ENCODE data around the gene MAZ. TPM values are rescaled to one million over a fixed set of nuclear protein-coding genes. Genes with fewer than 3 reads are reported as not detected.

MAZ gene
- total RNA-seq, 1 experiment from 2014 or later, result 509 TPM

GRCh38 chr16:29841631-29842030 lies 35.3 kb downstream of the MAZ start:
- DNase-seq, result no peak
- no peaks in the 10 kb centered on the region for H3K27me3 ChIP-seq (ENCODE audit: control insufficient read depth, insufficient read depth, low read length)
- no peaks in the 10 kb centered on the region; the same call in 1 of the 2 replicates for H3K36me3 ChIP-seq (replicated peaks; ENCODE audit: control insufficient read depth, insufficient read depth, low read length)
- H3K4me3 ChIP-seq (ENCODE audit: insufficient read depth, low read depth, low read length), result no peak overlapping the region

DNA sequence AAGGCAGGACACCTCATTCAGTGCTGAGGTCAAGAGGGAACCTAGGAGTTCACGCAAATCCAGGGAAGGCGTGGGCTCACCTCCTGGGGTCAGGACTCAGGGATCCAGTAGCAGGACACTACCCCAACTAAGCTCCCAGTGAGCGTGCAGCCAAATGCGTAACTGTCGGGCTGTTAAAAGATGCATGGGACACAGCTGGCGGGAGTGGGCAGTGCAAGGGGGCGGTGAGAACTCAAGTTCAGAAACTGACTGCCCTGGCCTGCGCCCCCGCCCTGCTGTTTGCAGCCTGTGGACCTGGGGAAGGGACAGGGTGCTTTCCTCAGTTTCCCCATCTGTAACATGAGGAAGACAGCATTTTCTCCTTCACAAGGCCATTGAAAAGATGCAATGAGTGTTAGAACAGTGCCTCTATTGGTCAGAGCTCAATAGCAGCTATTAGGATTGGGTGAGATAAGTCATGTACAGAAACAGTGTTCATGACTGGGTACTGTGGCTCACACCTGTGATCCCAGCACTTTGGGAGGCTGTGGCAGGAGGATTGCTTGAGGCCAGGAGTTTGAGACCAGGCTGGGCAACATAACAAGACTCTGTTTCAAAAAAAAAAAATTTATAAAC lies 36.5 kb downstream of the MAZ start:
- Histone ChIP-seq H3K27me3 (ENCODE audit: control insufficient read depth, insufficient read depth, low read length) (no peaks in the 10 kb centered on the region), H3K36me3 (replicated peaks; ENCODE audit: control insufficient read depth, insufficient read depth, low read length) (no peaks in the 10 kb centered on the region; the same call in 1 of the 2 replicates), H3K4me3 (ENCODE audit: insufficient read depth, low read depth, low read length) (no peak overlapping the region)
- no peak for DNase-seq

GRCh38 chr16:29843931-29844330 lies 37.6 kb downstream of the MAZ start:
- Histone ChIP-seq H3K27me3 (ENCODE audit: control insufficient read depth, insufficient read depth, low read length) (no peaks in the 10 kb centered on the region), H3K4me3 (ENCODE audit: insufficient read depth, low read depth, low read length) (no peak overlapping the region), H3K36me3 (replicated peaks; ENCODE audit: control insufficient read depth, insufficient read depth, low read length) (no peaks in the 10 kb centered on the region; the same call in 1 of the 2 replicates)
- DNase-seq, result no peak

DNA sequence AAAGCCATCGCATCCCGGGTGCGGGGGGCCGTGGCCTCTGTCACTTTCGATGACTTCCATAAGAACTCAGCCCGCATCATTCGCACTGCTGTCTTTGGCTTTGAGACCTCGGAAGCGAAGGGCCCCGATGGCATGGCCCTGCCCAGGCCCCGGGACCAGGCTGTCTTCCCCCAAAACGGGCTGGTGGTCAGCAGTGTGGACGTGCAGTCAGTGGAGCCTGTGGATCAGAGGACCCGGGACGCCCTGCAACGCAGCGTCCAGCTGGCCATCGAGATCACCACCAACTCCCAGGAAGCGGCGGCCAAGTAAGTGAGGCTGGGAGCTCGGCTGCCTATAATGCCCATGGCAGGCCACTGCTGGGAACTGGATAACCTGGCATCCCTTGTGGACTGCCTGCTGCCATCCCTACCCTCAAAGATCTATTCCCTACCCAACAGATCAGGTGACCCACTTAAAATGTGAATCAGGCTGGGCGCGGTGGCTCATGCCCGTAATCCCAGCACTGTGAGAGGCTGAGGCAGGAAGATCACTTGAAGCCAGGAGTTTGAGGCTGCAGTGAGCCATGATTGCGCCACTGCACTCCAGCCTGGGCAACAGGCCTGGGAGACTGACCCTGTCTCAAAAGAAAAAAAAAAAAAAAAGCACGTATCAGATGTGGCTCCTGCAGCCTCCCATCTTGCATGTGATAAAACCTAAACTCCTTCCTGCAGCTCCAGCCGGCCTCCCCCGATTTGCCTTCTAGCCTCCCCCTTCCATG lies 38.4 kb downstream of the MAZ start:
- no peaks in the 10 kb centered on the region; the same call in 1 of the 2 replicates for H3K36me3 ChIP-seq (replicated peaks; ENCODE audit: control insufficient read depth, insufficient read depth, low read length)
- H3K4me3 ChIP-seq (ENCODE audit: insufficient read depth, low read depth, low read length), result no peak overlapping the region
- DNase-seq, result peak; percentile 22

GRCh38 chr16:29845656-29846055 lies 39.3 kb downstream of the MAZ start:
- H3K4me3 ChIP-seq (ENCODE audit: insufficient read depth, low read depth, low read length), result no peak overlapping the region
- no peaks in the 10 kb centered on the region; the same call in 1 of the 2 replicates for H3K36me3 ChIP-seq (replicated peaks; ENCODE audit: control insufficient read depth, insufficient read depth, low read length)
- no peaks in the 10 kb centered on the region for H3K27me3 ChIP-seq (ENCODE audit: control insufficient read depth, insufficient read depth, low read length)
- peak; percentile 24 for DNase-seq

More for the DNA sequence above, 38.4 kb downstream of the MAZ start:
- no peaks in the 10 kb centered on the region for H3K27me3 ChIP-seq (ENCODE audit: control insufficient read depth, insufficient read depth, low read length)

- DNase-seq, result peak; percentile 89
- H3K4me3 ChIP-seq (ENCODE audit: insufficient read depth, low read depth, low read length), result no peak overlapping the region
- H3K27me3 ChIP-seq (ENCODE audit: control insufficient read depth, insufficient read depth, low read length), result no peaks in the 10 kb centered on the region
- H3K36me3 ChIP-seq (replicated peaks; ENCODE audit: control insufficient read depth, insufficient read depth, low read length), result no peaks in the 10 kb centered on the region
Observed at GRCh38 chr16:29848420-29849297, 42.3 kb downstream of the MAZ start.

- peak; percentile 69 for DNase-seq
- H3K27me3 ChIP-seq (ENCODE audit: control insufficient read depth, insufficient read depth, low read length), result no peaks in the 10 kb centered on the region
- H3K4me3 ChIP-seq (ENCODE audit: insufficient read depth, low read depth, low read length), result no peak overlapping the region
- H3K36me3 ChIP-seq (replicated peaks; ENCODE audit: control insufficient read depth, insufficient read depth, low read length), result no peaks in the 10 kb centered on the region
Observed at GRCh38 chr16:29849505-29849904, 43.2 kb downstream of the MAZ start.

DNA sequence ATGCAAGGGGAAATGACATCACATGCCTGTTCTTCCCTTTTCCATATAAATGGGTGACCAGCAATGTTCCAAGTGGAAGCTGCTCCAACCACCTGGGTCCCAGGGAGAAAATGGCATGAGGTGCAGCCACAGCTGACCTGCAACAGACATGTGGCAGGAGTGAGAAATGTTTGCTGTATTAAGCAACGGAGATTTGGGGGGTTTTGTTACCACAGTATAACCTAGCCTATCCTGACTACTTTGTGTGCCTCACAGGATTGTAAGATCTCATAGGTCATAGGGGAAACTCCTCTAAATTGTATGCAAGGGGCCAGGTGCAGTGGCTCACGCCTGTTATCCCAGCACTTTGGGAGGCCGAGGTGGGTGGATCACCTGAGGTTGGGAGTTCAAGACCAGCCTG lies 44.7 kb downstream of the MAZ start:
- no peaks in the 10 kb centered on the region for H3K36me3 ChIP-seq (replicated peaks; ENCODE audit: control insufficient read depth, insufficient read depth, low read length)
- H3K4me3 ChIP-seq (ENCODE audit: insufficient read depth, low read depth, low read length), result no peak overlapping the region
- no peaks in the 10 kb centered on the region for H3K27me3 ChIP-seq (ENCODE audit: control insufficient read depth, insufficient read depth, low read length)
- no peak for DNase-seq

GRCh38 chr16:29852654-29853053 lies 46.3 kb downstream of the MAZ start:
- Histone ChIP-seq H3K27me3 (ENCODE audit: control insufficient read depth, insufficient read depth, low read length) (no peaks in the 10 kb centered on the region), H3K36me3 (replicated peaks; ENCODE audit: control insufficient read depth, insufficient read depth, low read length) (no peaks in the 10 kb centered on the region), H3K4me3 (ENCODE audit: insufficient read depth, low read depth, low read length) (no peak overlapping the region)
- DNase-seq, result no peak

DNA sequence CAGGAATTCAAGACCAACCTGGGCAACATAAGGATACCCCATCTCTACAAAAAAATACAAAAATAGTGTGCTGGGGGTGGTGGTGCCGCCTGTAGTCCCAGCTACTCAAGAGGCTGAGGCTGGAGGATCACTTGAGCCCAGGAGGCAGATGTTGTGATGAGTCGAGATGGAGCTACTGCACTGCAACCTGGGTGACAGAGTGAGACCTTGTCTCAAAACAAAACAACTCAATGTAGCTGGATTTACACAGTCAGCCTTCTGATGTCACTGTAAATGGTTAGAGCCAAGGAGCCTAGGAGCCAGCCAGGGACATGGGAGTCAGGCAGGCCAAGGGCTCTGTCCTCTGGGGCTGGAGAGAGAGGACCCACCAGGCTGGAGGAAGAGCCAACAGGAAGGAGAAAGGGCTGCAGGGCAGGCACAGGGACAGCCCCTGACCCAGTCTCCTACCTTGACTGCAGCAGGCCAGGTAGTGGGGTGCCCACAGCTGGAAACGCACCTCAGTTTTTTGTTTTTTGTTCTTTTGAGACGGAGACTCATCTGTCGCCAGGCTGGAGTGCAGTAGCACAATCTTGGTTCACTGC lies 48.3 kb downstream of the MAZ start:
- H3K4me3 ChIP-seq (ENCODE audit: insufficient read depth, low read depth, low read length), result no peak overlapping the region
- no peaks in the 10 kb centered on the region for H3K27me3 ChIP-seq (ENCODE audit: control insufficient read depth, insufficient read depth, low read length)
- DNase-seq, result no peak
- H3K36me3 ChIP-seq (replicated peaks; ENCODE audit: control insufficient read depth, insufficient read depth, low read length), result no peaks in the 10 kb centered on the region; the same call in 1 of the 2 replicates

GRCh38 chr16:29857133-29857760 lies 50.9 kb downstream of the MAZ start:
- Histone ChIP-seq H3K36me3 (replicated peaks; ENCODE audit: control insufficient read depth, insufficient read depth, low read length) (peaks cover 6% of the 10 kb centered on the region), H3K4me3 (ENCODE audit: insufficient read depth, low read depth, low read length) (no peak overlapping the region), H3K27me3 (ENCODE audit: control insufficient read depth, insufficient read depth, low read length) (no peaks in the 10 kb centered on the region)
- no peak for DNase-seq

DNA sequence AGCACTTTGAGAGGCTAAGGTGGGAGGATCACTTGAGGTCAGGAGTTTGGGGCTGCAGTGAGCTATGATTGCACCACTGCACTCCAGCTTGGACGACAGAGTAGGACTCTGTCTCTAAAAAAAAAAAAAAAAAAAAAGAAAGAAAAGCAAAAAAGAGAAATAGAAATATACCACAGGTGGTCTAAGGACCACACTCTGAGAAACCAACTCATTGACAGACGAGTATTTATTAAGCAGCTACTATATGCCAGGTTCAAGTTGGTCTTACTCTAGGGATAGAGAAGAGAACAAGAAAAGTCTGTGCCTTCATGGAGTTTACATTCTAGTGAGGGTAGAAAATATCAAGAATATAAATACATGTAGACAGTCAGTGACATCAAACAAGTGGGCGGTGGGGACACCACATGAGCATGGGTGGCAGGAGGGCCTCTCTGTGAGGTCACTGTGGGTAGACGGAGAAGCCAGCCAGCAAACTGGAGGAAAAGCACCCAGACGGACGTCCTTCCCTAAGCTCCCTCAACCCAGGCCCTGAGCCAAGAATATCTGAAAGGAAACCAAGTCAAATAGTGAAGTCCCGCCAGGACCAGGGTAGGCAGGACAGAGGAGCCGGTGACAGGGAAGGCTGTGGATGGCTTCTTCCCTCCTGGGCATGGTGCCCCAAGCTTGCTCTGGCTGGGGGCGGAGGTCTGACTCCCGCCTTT lies 52.0 kb downstream of the MAZ start:
- no peak for DNase-seq
- no peaks in the 10 kb centered on the region for H3K27me3 ChIP-seq (ENCODE audit: control insufficient read depth, insufficient read depth, low read length)
- H3K4me3 ChIP-seq (ENCODE audit: insufficient read depth, low read depth, low read length), result no peak overlapping the region
- H3K36me3 ChIP-seq (replicated peaks; ENCODE audit: control insufficient read depth, insufficient read depth, low read length), result peaks cover 6% of the 10 kb centered on the region

GRCh38 chr16:29858974-29859373 lies 52.6 kb downstream of the MAZ start:
- no peak overlapping the region for H3K4me3 ChIP-seq (ENCODE audit: insufficient read depth, low read depth, low read length)
- peak; percentile 33 for DNase-seq
- peaks cover 6% of the 10 kb centered on the region for H3K36me3 ChIP-seq (replicated peaks; ENCODE audit: control insufficient read depth, insufficient read depth, low read length)
- H3K27me3 ChIP-seq (ENCODE audit: control insufficient read depth, insufficient read depth, low read length), result no peaks in the 10 kb centered on the region
